ENCODE results near the gene RAB19.

The RAB19 gene

GRCh38 chr7:140455743-140456142 is 51.9 kb downstream of the RAB19 start:
- H3K4me3 ChIP-seq (replicated peaks; ENCODE audit: insufficient read depth, low read length), result no peak overlapping the region
- no peaks in the 10 kb centered on the region for H3K27me3 ChIP-seq (ENCODE audit: insufficient read depth, poor library complexity, severe bottlenecking)
- TF ChIP-seq CTCF (IDR thresholded peaks at IDR 0.05; ENCODE audit: insufficient read depth, low read length), result no peak
- TF ChIP-seq SPI1 (IDR thresholded peaks at IDR 0.05; ENCODE audit: borderline replicate concordance, low read depth), result no peak
- no peak for TF ChIP-seq GABPA (IDR thresholded peaks at IDR 0.05; ENCODE audit: low read depth)
- no peak for TF ChIP-seq POLR2AphosphoS5 (IDR thresholded peaks at IDR 0.05; ENCODE audit: low read depth)
- TF ChIP-seq REST (IDR thresholded peaks at IDR 0.05; ENCODE audit: insufficient replicate concordance, low read depth), result no peak
- H3K27ac ChIP-seq (replicated peaks), result no peak overlapping the region
- DNase-seq (ENCODE audit: low read depth in 1 of 2, low spot score in 1 of 2), result no peak

- no peak for TF ChIP-seq SPI1 (IDR thresholded peaks at IDR 0.05; ENCODE audit: borderline replicate concordance, low read depth)
- no peak for TF ChIP-seq GABPA (IDR thresholded peaks at IDR 0.05; ENCODE audit: low read depth)
- no peak for TF ChIP-seq CTCF (IDR thresholded peaks at IDR 0.05; ENCODE audit: insufficient read depth, low read length)
- TF ChIP-seq REST (IDR thresholded peaks at IDR 0.05; ENCODE audit: insufficient replicate concordance, low read depth), result no peak
- TF ChIP-seq POLR2AphosphoS5 (IDR thresholded peaks at IDR 0.05; ENCODE audit: low read depth), result no peak
- H3K4me3 ChIP-seq (replicated peaks; ENCODE audit: insufficient read depth, low read length), result no peak overlapping the region
- no peak for DNase-seq (ENCODE audit: low read depth in 1 of 2, low spot score in 1 of 2)
- H3K27me3 ChIP-seq (ENCODE audit: insufficient read depth, poor library complexity, severe bottlenecking), result no peaks in the 10 kb centered on the region
- H3K27ac ChIP-seq (replicated peaks), result no peak overlapping the region
Measured at GRCh38 chr7:140456551-140457051, 52.7 kb downstream of the RAB19 start.

GRCh38 chr7:140458201-140458600 is 54.3 kb downstream of the RAB19 start:
- Histone ChIP-seq H3K27me3 (ENCODE audit: insufficient read depth, poor library complexity, severe bottlenecking) (no peaks in the 10 kb centered on the region), H3K4me3 (replicated peaks; ENCODE audit: insufficient read depth, low read length) (no peak overlapping the region), H3K27ac (replicated peaks) (no peak overlapping the region)
- DNase-seq (ENCODE audit: low read depth in 1 of 2, low spot score in 1 of 2), result no peak
- TF ChIP-seq GABPA (IDR thresholded peaks at IDR 0.05; ENCODE audit: low read depth) (no peak), CTCF (IDR thresholded peaks at IDR 0.05; ENCODE audit: insufficient read depth, low read length) (no peak)

GRCh38 chr7:140458916-140459315 is 55.1 kb downstream of the RAB19 start:
- Histone ChIP-seq H3K4me3 (replicated peaks; ENCODE audit: insufficient read depth, low read length) (no peak overlapping the region), H3K27me3 (ENCODE audit: insufficient read depth, poor library complexity, severe bottlenecking) (no peaks in the 10 kb centered on the region), H3K27ac (replicated peaks) (no peak overlapping the region)
- TF ChIP-seq POLR2AphosphoS5 (IDR thresholded peaks at IDR 0.05; ENCODE audit: low read depth), result no peak
- no peak for TF ChIP-seq GABPA (IDR thresholded peaks at IDR 0.05; ENCODE audit: low read depth)
- TF ChIP-seq SPI1 (IDR thresholded peaks at IDR 0.05; ENCODE audit: borderline replicate concordance, low read depth), result no peak
- TF ChIP-seq REST (IDR thresholded peaks at IDR 0.05; ENCODE audit: insufficient replicate concordance, low read depth), result no peak
- no peak for TF ChIP-seq CTCF (IDR thresholded peaks at IDR 0.05; ENCODE audit: insufficient read depth, low read length)
- no peak for DNase-seq (ENCODE audit: low read depth in 1 of 2, low spot score in 1 of 2)

All from HL-60 (cell line).